H9 (cell line): Measurements from ENCODE around the gene RNASE3. TPM values are rescaled to one million over a fixed set of nuclear protein-coding genes. Genes with fewer than 3 reads are reported as not detected.

Experiments used
- DNase-seq: peaks from one replicate; pipeline ENCODE4 v3.0.0-alpha.2; 2017
- H2AFZ ChIP-seq: one replicate; pipeline ENCODE4 v1.6.1; 2013; ENCODE audit warnings: mild to moderate bottlenecking, low read length, control low read depth, moderate library complexity
- H2AK5ac ChIP-seq: 2 replicates; pipeline ENCODE4 v1.6.1; 2013; ENCODE audit warnings: low read length, control low read depth, mixed read lengths; ENCODE audit not compliant: insufficient read length
- H2BK120ac ChIP-seq: one replicate; pipeline ENCODE4 v1.6.1; 2013; ENCODE audit warnings: low read depth, mild to moderate bottlenecking, low read length, control low read depth, inconsistent platforms; ENCODE audit not compliant: poor library complexity, severe bottlenecking
- H2BK12ac ChIP-seq: 2 replicates; pipeline ENCODE4 v1.6.1; 2013; ENCODE audit warnings: low read length, control low read depth, mixed read lengths, low read depth; ENCODE audit not compliant: insufficient read length
- H2BK15ac ChIP-seq: 2 replicates; pipeline ENCODE4 v1.6.1; 2013; ENCODE audit warnings: low read depth, low read length, control low read depth
- H2BK20ac ChIP-seq: one replicate; pipeline ENCODE4 v1.6.1; 2013; ENCODE audit warnings: low read depth, mild to moderate bottlenecking, low read length, control low read depth, inconsistent platforms; ENCODE audit not compliant: poor library complexity, severe bottlenecking
- H2BK5ac ChIP-seq: 2 replicates; pipeline ENCODE4 v1.6.1; 2013; ENCODE audit warnings: low read length, control low read depth, mixed read lengths; ENCODE audit not compliant: insufficient read length
- H3K14ac ChIP-seq: 2 replicates; pipeline ENCODE4 v1.6.1; 2013; ENCODE audit warnings: low read length, control low read depth; ENCODE audit not compliant: insufficient read depth
- H3K18ac ChIP-seq: 2 replicates; pipeline ENCODE4 v1.6.1; 2013; ENCODE audit warnings: low read depth, mild to moderate bottlenecking, mixed read lengths, low read length, control low read depth; ENCODE audit not compliant: insufficient read length
- H3K23ac ChIP-seq: 2 replicates; pipeline ENCODE4 v1.6.1; 2013; ENCODE audit warnings: low read length, control low read depth, mixed read lengths, low read depth; ENCODE audit not compliant: insufficient read length
- H3K23me2 ChIP-seq: 2 replicates; pipeline ENCODE4 v1.6.1; 2013; ENCODE audit warnings: low read depth, mild to moderate bottlenecking, mixed read lengths, low read length, control low read depth; ENCODE audit not compliant: insufficient read length, poor library complexity, severe bottlenecking
- H3K27ac ChIP-seq: 2 replicates; pipeline ENCODE4 v1.5.1; 2013; ENCODE audit warnings: low read length, control low read depth, mixed read lengths, low read depth; ENCODE audit not compliant: insufficient read length
- H3K27me3 ChIP-seq: 2 replicates; pipeline ENCODE4 v1.6.1; 2013; ENCODE audit warnings: low read length, control low read depth, inconsistent platforms; ENCODE audit not compliant: insufficient read depth
- H3K4ac ChIP-seq: 2 replicates; pipeline ENCODE4 v1.6.1; 2013; ENCODE audit warnings: low read depth, mild to moderate bottlenecking, control low read depth, inconsistent platforms, low read length, moderate library complexity
- H3K4me1 ChIP-seq: 2 replicates; pipeline ENCODE4 v1.6.1; 2013; ENCODE audit warnings: low read length, control low read depth, inconsistent platforms; ENCODE audit not compliant: insufficient read depth
- H3K4me2 ChIP-seq: 2 replicates; pipeline ENCODE4 v1.6.1; 2013; ENCODE audit warnings: low read length, control low read depth, mixed read lengths; ENCODE audit not compliant: insufficient read length, insufficient read depth
- H3K56ac ChIP-seq: 2 replicates; pipeline ENCODE4 v1.6.1; 2013; ENCODE audit warnings: low read depth, mild to moderate bottlenecking, mixed read lengths, low read length, control low read depth; ENCODE audit not compliant: insufficient read length
- H3K79me1 ChIP-seq: 2 replicates; pipeline ENCODE4 v1.6.1; 2013; ENCODE audit warnings: low read depth, mild to moderate bottlenecking, moderate library complexity, low read length, control low read depth, inconsistent platforms; ENCODE audit not compliant: insufficient read depth, poor library complexity, severe bottlenecking
- H3K79me2 ChIP-seq: 2 replicates; pipeline ENCODE4 v1.6.1; 2013; ENCODE audit warnings: low read length, control low read depth, inconsistent platforms; ENCODE audit not compliant: insufficient read depth
- H3K9ac ChIP-seq: 2 replicates; pipeline ENCODE4 v1.6.1; 2013; ENCODE audit warnings: low read length, control low read depth, mixed read lengths; ENCODE audit not compliant: insufficient read length; ENCODE audit errors: extremely low read depth
- H3K9me3 ChIP-seq: one replicate; pipeline ENCODE4 v1.6.1; 2013; ENCODE audit warnings: low read depth, low read length, inconsistent platforms; ENCODE audit not compliant: control insufficient read depth
- H3T11ph ChIP-seq: one replicate; pipeline ENCODE4 v1.6.1; 2013; ENCODE audit warnings: mild to moderate bottlenecking, low read length, control low read depth, inconsistent platforms
- H4K20me1 ChIP-seq: one replicate; pipeline ENCODE4 v1.6.1; 2013; ENCODE audit not compliant: control insufficient read depth, insufficient read length, insufficient read depth
- H4K5ac ChIP-seq: 2 replicates; pipeline ENCODE4 v1.6.1; 2013; ENCODE audit warnings: low read depth, mild to moderate bottlenecking, mixed read lengths, low read length, control low read depth; ENCODE audit not compliant: insufficient read length
- H4K8ac ChIP-seq: replicated peaks from 2 replicates; pipeline ENCODE4 v1.6.1; 2013; ENCODE audit warnings: low read length, control low read depth, mixed read lengths, low read depth; ENCODE audit not compliant: insufficient read length
- H4K91ac ChIP-seq: 2 replicates; pipeline ENCODE4 v1.6.1; 2013; ENCODE audit warnings: low read depth, mild to moderate bottlenecking, moderate library complexity, mixed read lengths, low read length, control low read depth; ENCODE audit not compliant: insufficient read length
- H3K27ac Mint-ChIP-seq, 3 experiments: 2 replicates in 2 of 3; 3 replicates in 1 of 3; pipeline ENCODE4 v1.8.0; 2020 to 2021; ENCODE audit warnings: mixed read lengths in 3 of 3, mild to moderate bottlenecking in 1 of 3, moderate library complexity in 1 of 3
- H3K27me3 Mint-ChIP-seq: 2 replicates; pipeline ENCODE4 v1.8.0; 2021; ENCODE audit warnings: low read depth, mild to moderate bottlenecking, moderate library complexity, mixed read lengths
- H3K36me3 Mint-ChIP-seq, 3 experiments: 2 replicates in 2 of 3; 3 replicates in 1 of 3; pipeline ENCODE4 v1.8.0; 2020 to 2021; ENCODE audit warnings: low read depth in 3 of 3, mixed read lengths in 3 of 3; ENCODE audit not compliant: insufficient read depth in 1 of 3
- H3K4me1 Mint-ChIP-seq, 2 experiments: 2 replicates each; pipeline ENCODE4 v1.8.0; 2020; ENCODE audit warnings: mixed read lengths in 2 of 2
- H3K4me3 Mint-ChIP-seq, 2 experiments: 2 replicates in 1 of 2; 3 replicates in 1 of 2; pipeline ENCODE4 v1.8.0; 2020 to 2021; ENCODE audit warnings: mild to moderate bottlenecking in 2 of 2, mixed read lengths in 2 of 2, moderate library complexity in 1 of 2
- H3K9me3 Mint-ChIP-seq, 2 experiments: 2 replicates in 1 of 2; 3 replicates in 1 of 2; pipeline ENCODE4 v1.8.0; 2020; ENCODE audit warnings: mild to moderate bottlenecking in 2 of 2, mixed read lengths in 2 of 2, moderate library complexity in 1 of 2
- total RNA-seq: library from RNA; stranded (reverse); gene quantifications from 2 replicates; pipeline ENCODE4 v1.2.1, GENCODE V29; 2021
- TF ChIP-seq, protein P1 (sequence below): fragments of 200-600 bp; sonication (generic); conservative IDR thresholded peaks from 3 replicates; pipeline ENCODE4 v1.8.0; 2021; ENCODE audit warnings: antibody characterized with exemption, mild to moderate bottlenecking

Gene RNASE3
- total RNA-seq, 1 experiment from 2014 or later = not detected

DNA sequence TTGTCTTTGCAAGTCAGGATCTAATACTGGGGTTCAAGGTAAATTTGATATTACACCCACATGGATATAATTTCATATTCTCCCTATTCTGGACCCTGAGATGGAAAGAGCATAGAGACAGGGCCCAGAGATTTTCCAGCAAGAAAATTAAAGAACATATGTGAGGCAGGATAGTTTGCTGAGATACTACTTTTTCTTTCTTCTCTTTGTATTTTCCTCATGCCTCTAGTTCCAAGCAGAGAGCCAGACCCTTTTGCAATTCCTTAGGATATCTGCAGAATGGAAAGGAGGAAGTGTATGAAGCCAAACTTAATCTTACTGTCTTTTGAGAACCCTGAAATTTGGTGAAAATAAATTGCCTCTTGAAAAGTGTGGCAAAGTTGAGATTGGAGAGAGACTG is 34.0 kb upstream of the RNASE3 start:
- Histone ChIP-seq H4K20me1 (no peaks in the 10 kb centered on the region), H3K79me1 (no peaks in the 10 kb centered on the region), H2AFZ (peak overlapping the region; percentile 17), H4K8ac (no peak overlapping the region), H3K4ac (no peak overlapping the region), H3K9me3 (no peaks in the 10 kb centered on the region), H3K79me2 (no peaks in the 10 kb centered on the region), H3K18ac (no peak overlapping the region), H3T11ph (no peak overlapping the region), H2BK120ac (no peak overlapping the region), H3K23me2 (no peaks in the 10 kb centered on the region), H2BK5ac (no peak overlapping the region), H3K23ac (no peak overlapping the region), H2BK20ac (no peak overlapping the region), H4K5ac (no peak overlapping the region), H3K14ac (no peak overlapping the region), H3K4me2 (peak overlapping the region; percentile 36), H2AK5ac (no peak overlapping the region), H4K91ac (no peak overlapping the region), H2BK15ac (no peak overlapping the region), H3K4me1 (peaks cover 4% of the 10 kb centered on the region), H3K56ac (no peak overlapping the region), H3K27me3 (no peaks in the 10 kb centered on the region), H3K9ac (no peak overlapping the region), H3K27ac (no peak overlapping the region), H2BK12ac (no peak overlapping the region)
- Mint-ChIP-seq H3K27me3 (peaks cover 11% of the 10 kb centered on the region), H3K4me3 (no peak overlapping the region; a peak in 1 of 5 replicates), H3K4me1 (peaks cover 10 to 12% of the 10 kb centered on the region in 2 experiments), H3K36me3 (no peaks in the 10 kb centered on the region; a peak in 1 of 7 replicates), H3K9me3 (0 out of 5 replicates have a peak, but pooled peaks cover 0 to 3% of the 10 kb centered on the region in 2 experiments), H3K27ac (no peak overlapping the region)
- DNase-seq = no peak
- TF ChIP-seq, protein P1, sequence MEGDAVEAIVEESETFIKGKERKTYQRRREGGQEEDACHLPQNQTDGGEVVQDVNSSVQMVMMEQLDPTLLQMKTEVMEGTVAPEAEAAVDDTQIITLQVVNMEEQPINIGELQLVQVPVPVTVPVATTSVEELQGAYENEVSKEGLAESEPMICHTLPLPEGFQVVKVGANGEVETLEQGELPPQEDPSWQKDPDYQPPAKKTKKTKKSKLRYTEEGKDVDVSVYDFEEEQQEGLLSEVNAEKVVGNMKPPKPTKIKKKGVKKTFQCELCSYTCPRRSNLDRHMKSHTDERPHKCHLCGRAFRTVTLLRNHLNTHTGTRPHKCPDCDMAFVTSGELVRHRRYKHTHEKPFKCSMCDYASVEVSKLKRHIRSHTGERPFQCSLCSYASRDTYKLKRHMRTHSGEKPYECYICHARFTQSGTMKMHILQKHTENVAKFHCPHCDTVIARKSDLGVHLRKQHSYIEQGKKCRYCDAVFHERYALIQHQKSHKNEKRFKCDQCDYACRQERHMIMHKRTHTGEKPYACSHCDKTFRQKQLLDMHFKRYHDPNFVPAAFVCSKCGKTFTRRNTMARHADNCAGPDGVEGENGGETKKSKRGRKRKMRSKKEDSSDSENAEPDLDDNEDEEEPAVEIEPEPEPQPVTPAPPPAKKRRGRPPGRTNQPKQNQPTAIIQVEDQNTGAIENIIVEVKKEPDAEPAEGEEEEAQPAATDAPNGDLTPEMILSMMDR = no peak
